Upper lobe of left lung (tissue), 6 donors: ENCODE data around the gene PRCP. TPM values are rescaled to one million over a fixed set of nuclear protein-coding genes. Genes with fewer than 3 reads are reported as not detected.

Source experiments
- ATAC-seq, 2 donors: fragments of 200-7000 bp; cut with Tn5 transposase; one replicate each; pipeline ENCODE4 v1.9.1; 2022; ENCODE audit warnings: mild to moderate bottlenecking in 2 of 2, moderate library complexity in 2 of 2; ENCODE audit not compliant: low FRiP score in 2 of 2
- DNase-seq, 2 donors: peaks; one replicate each; pipeline ENCODE4 v3.0.0-alpha.2; 2019 to 2020
- H3K27ac ChIP-seq, 4 donors: fragments of 200-600 bp; sonication (generic); one replicate each; pipeline ENCODE4 v1.5.1; 2016 to 2019
- H3K27me3 ChIP-seq, 4 donors: fragments of 200-600 bp; sonication (generic); one replicate each; pipeline ENCODE4 v1.5.1; 2017 to 2019
- H3K36me3 ChIP-seq, 4 donors: fragments of 200-600 bp; sonication (generic); one replicate each; pipeline ENCODE4 v1.5.1; 2016 to 2019
- H3K4me1 ChIP-seq, 4 donors: fragments of 200-600 bp; sonication (generic); one replicate each; pipeline ENCODE4 v1.5.1; 2018 to 2019
- H3K4me3 ChIP-seq, 4 donors: fragments of 200-600 bp; sonication (generic); one replicate each; pipeline ENCODE4 v1.5.1; 2017 to 2019; ENCODE audit warnings: mild to moderate bottlenecking in 2 of 4, moderate library complexity in 1 of 4
- H3K9me3 ChIP-seq, 4 donors: fragments of 200-600 bp; sonication (generic); one replicate each; pipeline ENCODE4 v1.5.1; 2018 to 2019
- EP300 ChIP-seq, 4 donors: sonication (generic); formaldehyde crosslinking; IDR thresholded peaks; one replicate each; pipeline ENCODE4 v1.5.1; 2017; ENCODE audit warnings: antibody characterized with exemption in 4 of 4, control low read depth in 2 of 4
- POLR2A ChIP-seq, 4 donors: fragments of 450-650 bp; IDR thresholded peaks; one replicate each; pipeline ENCODE4 v1.5.1; 2016 to 2017; ENCODE audit warnings: antibody characterized with exemption in 4 of 4, mild to moderate bottlenecking in 2 of 4
- POLR2AphosphoS5 ChIP-seq, 2 donors: sonication (generic); formaldehyde crosslinking; IDR thresholded peaks; one replicate each; pipeline ENCODE4 v1.5.1; 2017; ENCODE audit warnings: antibody characterized with exemption in 2 of 2
- WGBS, 2 donors: methylation state at CpG; one replicate each; pipeline ENCODE4 v1.1.5; 2017 to 2018; 5-methylcytosine and 5-hydroxymethylcytosine counted together
- total RNA-seq, 6 donors: library from RNA; depleted of rRNA in 4 of 6; stranded (reverse); fragments of >200 nt in 4 of 6; gene quantifications; one replicate each; pipeline versions ENCODE4 v1.1.0 to v1.2.1, GENCODE V29; 2016 to 2021
- TF ChIP-seq, protein P1 (sequence below), 6 experiments: fragments of 450-650 bp in 4 of 6; fragments of 200-600 bp in 2 of 6; sonication (generic) in 2 of 6; IDR thresholded peaks; one replicate each; pipeline ENCODE4 v1.5.1; 2016 to 2019; ENCODE audit warnings: antibody characterized with exemption in 6 of 6
- donor health status: DM: no; HTN: no; CAD: no; lungs with moderate emphysema.
- donor health status: DM: no; HTN: yes; CAD: no; lungs with severe emphysema.

PRCP gene
- total RNA-seq, 6 donors from 2014 or later, result 11.5 to 84.5 (median 39.1) TPM

DNA sequence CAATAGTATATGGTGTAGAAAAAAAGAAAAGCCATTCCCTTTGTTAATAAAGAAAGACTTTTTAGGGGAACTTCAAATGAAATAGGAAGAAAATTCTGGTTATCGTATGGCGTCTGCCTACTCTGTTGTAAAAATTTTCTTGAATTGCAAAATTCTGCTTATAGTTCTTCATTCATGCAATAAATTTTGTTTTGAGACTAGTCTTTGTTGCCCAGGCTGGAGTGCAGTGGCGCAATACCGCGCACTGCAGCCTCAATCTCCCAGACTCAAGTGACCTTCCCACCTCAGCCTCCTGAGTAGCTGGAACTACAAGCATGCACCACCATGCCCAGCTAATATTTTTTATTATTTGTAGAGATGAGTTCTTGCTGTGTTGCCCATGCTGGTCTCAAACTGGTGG lies 7.1 kb upstream of the PRCP start:
- H3K36me3 ChIP-seq, result no peaks in the 10 kb centered on the region
- peaks cover 0 to 8% (median 3%) of the 10 kb centered on the region in 4 donors for H3K4me1 ChIP-seq
- H3K27me3 ChIP-seq, result no peaks in the 10 kb centered on the region
- H3K9me3 ChIP-seq, result no peaks in the 10 kb centered on the region
- no peak overlapping the region for H3K27ac ChIP-seq
- ATAC-seq (no peak), DNase-seq (peak in 1 of 2 donors; percentile 31)
- no peak overlapping the region for H3K4me3 ChIP-seq
- 66 to 81% methylated on average over 5 of the region's 5 CpGs for WGBS, 2 donors
- TF ChIP-seq EP300 (IDR thresholded peaks at IDR 0.05), result no peak
- TF ChIP-seq POLR2A (IDR thresholded peaks at IDR 0.05), result no peak
- no peak for TF ChIP-seq POLR2AphosphoS5 (IDR thresholded peaks at IDR 0.05)
- TF ChIP-seq, protein P1, sequence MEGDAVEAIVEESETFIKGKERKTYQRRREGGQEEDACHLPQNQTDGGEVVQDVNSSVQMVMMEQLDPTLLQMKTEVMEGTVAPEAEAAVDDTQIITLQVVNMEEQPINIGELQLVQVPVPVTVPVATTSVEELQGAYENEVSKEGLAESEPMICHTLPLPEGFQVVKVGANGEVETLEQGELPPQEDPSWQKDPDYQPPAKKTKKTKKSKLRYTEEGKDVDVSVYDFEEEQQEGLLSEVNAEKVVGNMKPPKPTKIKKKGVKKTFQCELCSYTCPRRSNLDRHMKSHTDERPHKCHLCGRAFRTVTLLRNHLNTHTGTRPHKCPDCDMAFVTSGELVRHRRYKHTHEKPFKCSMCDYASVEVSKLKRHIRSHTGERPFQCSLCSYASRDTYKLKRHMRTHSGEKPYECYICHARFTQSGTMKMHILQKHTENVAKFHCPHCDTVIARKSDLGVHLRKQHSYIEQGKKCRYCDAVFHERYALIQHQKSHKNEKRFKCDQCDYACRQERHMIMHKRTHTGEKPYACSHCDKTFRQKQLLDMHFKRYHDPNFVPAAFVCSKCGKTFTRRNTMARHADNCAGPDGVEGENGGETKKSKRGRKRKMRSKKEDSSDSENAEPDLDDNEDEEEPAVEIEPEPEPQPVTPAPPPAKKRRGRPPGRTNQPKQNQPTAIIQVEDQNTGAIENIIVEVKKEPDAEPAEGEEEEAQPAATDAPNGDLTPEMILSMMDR (IDR thresholded peaks at IDR 0.05), result no peak

DNA sequence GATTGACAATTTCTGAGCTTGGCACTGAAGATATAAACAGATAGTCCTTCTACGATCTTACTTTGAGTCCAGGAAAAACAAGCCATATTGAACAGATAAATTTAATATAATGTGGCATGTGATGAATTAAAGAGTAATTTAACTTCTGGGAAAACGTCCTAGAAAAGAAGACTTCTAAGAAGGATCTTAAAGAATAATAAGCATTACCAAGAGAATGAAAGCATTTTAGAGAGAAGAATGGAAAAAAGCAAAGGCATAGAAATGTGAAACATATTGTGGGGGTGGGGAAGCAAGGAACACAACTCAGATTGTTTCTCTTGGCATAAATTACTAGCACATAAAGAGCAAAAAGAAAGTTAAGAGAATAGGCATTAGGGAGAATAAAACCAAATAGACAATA lies 6.7 kb upstream of the PRCP start:
- DNase-seq (no peak), ATAC-seq (no peak)
- Histone ChIP-seq H3K36me3 (no peaks in the 10 kb centered on the region), H3K4me1 (peaks cover 0 to 11% (median 3%) of the 10 kb centered on the region in 4 donors), H3K9me3 (no peaks in the 10 kb centered on the region), H3K27me3 (no peaks in the 10 kb centered on the region), H3K4me3 (no peak overlapping the region), H3K27ac (no peak overlapping the region)
- WGBS, 2 donors, result 49% methylated on average over 2 of the region's 2 CpGs
- TF ChIP-seq, protein P1 (IDR thresholded peaks at IDR 0.05), result no peak
- no peak for TF ChIP-seq POLR2AphosphoS5 (IDR thresholded peaks at IDR 0.05)
- TF ChIP-seq POLR2A (IDR thresholded peaks at IDR 0.05), result no peak
- no peak for TF ChIP-seq EP300 (IDR thresholded peaks at IDR 0.05)

DNA sequence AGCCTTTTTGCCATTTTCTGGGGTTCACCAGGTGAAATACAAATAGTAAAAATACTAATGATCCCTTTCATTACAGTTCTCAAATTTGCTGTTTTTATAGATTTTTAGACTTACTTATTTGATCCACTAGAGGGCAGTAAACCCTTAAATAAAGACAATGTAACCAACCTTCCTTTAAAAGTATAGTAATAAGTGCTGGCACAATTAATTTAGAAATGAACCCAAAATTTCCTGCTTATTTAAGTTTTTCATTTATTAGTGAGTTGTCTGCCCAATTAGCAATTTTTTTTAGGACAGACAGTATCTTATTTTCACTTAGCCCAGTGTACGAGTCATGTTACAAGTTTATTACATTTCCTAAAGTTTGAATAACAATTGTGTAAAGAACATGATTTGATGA lies 6.0 kb upstream of the PRCP start:
- no peaks in the 10 kb centered on the region for H3K9me3 ChIP-seq
- no peaks in the 10 kb centered on the region for H3K36me3 ChIP-seq
- H3K27ac ChIP-seq, result no peak overlapping the region
- TF ChIP-seq, protein P1 (IDR thresholded peaks at IDR 0.05), result peak; percentile 38 to 56 (median 46)
- TF ChIP-seq EP300 (IDR thresholded peaks at IDR 0.05), result no peak
- TF ChIP-seq POLR2A (IDR thresholded peaks at IDR 0.05), result no peak
- no peak overlapping the region for H3K4me3 ChIP-seq
- ATAC-seq (no peak), DNase-seq (no peak)
- H3K27me3 ChIP-seq, result no peaks in the 10 kb centered on the region
- WGBS, 2 donors, result 77 to 79% methylated on average over 1 of the region's 1 CpG
- H3K4me1 ChIP-seq, result peaks cover 0 to 14% (median 5%) of the 10 kb centered on the region in 4 donors

DNA sequence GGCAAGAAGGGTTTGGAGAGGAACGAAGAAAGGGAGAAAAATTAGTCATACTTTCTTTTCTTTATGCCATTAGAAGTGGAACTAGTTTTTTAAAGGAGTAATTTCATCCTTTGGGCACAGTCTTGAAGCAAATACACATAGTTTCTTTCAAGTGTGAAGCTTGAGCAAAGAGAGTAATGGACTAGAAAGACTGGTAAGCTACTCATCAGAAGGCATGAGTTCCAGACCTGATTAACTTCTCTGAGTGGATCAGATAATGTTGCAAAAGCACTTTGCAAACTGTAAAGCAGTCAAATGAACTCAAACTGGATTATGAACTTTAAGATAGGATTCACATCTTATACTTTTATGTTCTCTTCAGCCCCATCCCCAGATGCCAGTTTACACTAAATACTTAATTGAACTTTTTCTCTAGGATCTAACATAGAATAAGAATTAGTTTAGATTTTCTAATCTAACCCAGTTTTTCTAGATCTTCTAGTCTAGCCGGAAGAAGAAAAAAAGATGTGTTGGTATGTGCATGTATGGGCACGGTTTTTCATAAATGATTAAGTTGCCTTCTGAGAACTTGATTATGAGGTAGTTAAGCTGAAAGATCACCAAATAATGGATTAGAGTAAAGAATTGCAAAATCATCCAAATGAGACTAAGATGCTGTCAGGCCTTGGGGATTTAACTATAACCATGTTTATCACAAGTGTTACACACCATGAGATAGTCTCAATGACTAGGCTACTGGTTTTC lies 3.8 kb upstream of the PRCP start:
- no peaks in the 10 kb centered on the region for H3K9me3 ChIP-seq
- no peak overlapping the region for H3K27ac ChIP-seq
- H3K36me3 ChIP-seq, result no peaks in the 10 kb centered on the region
- ATAC-seq, result no peak
- no peaks in the 10 kb centered on the region for H3K27me3 ChIP-seq
- 74 to 81% methylated on average over 3 of the region's 3 CpGs for WGBS, 2 donors
- H3K4me3 ChIP-seq, result no peak overlapping the region
- peaks cover 0 to 22% (median 13%) of the 10 kb centered on the region in 4 donors for H3K4me1 ChIP-seq
- TF ChIP-seq EP300 (IDR thresholded peaks at IDR 0.05) (no peak), POLR2AphosphoS5 (IDR thresholded peaks at IDR 0.05) (no peak), POLR2A (IDR thresholded peaks at IDR 0.05) (no peak)
- TF ChIP-seq, protein P1 (IDR thresholded peaks at IDR 0.05), result no peak
- no peak for DNase-seq

DNA sequence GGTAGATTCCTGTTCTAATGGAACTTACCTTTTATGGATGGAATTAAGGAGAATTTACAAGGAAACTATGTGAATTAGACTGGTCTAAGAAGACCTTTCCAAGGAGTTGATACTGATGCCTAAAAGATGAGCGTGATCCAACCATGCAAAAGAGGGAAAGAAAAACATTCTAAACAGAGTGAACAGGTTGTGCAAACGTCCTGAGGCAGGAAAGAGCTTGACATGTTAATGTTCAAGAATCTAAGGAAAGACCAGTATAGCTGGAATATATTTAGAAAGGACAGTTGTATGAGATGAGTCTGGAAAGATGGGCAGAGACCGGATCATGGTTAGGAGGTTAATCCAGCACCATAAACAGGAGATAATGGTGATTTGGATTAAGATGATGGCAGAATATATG lies 2.6 kb upstream of the PRCP start:
- no peak for ATAC-seq
- TF ChIP-seq POLR2AphosphoS5 (IDR thresholded peaks at IDR 0.05), result no peak
- TF ChIP-seq, protein P1 (IDR thresholded peaks at IDR 0.05), result no peak
- TF ChIP-seq EP300 (IDR thresholded peaks at IDR 0.05), result no peak
- TF ChIP-seq POLR2A (IDR thresholded peaks at IDR 0.05), result no peak
- no peaks in the 10 kb centered on the region for H3K36me3 ChIP-seq
- no peaks in the 10 kb centered on the region for H3K9me3 ChIP-seq
- WGBS, 2 donors, result 75 to 78% methylated on average over 3 of the region's 3 CpGs
- no peaks in the 10 kb centered on the region for H3K27me3 ChIP-seq
- no peak for DNase-seq
- no peak overlapping the region for H3K4me3 ChIP-seq
- H3K27ac ChIP-seq, result no peak overlapping the region
- H3K4me1 ChIP-seq, result peaks cover 9 to 32% (median 18%) of the 10 kb centered on the region in 4 donors
